Stimulated activated naive CD8-positive, alpha-beta T cell treated with anti-CD3 and anti-CD28 coated beads, Interleukin-15, Interleukin-2, amounts not matched to agents 100 ng/mL and 50 ng/mL, for 24 hours (primary cell): ENCODE measurements around the gene PSMB1.
"Not testable (repeated sequence)": the region's sequence is repeated elsewhere in the genome, so short reads cannot be mapped to it uniquely, and the experiment has no call there.

Source experiments
- H3K27ac Mint-ChIP-seq: one replicate; pipeline ENCODE4 v1.8.0; 2021; ENCODE audit warnings: mild to moderate bottlenecking, mixed read lengths
- H3K27me3 Mint-ChIP-seq: one replicate; pipeline ENCODE4 v1.8.0; 2021; ENCODE audit warnings: mixed read lengths
- H3K36me3 Mint-ChIP-seq: one replicate; pipeline ENCODE4 v1.8.0; 2021; ENCODE audit warnings: low read depth, mixed read lengths
- H3K4me1 Mint-ChIP-seq: one replicate; pipeline ENCODE4 v1.8.0; 2021; ENCODE audit warnings: low read depth, mixed read lengths
- H3K4me3 Mint-ChIP-seq: one replicate; pipeline ENCODE4 v1.8.0; 2021; ENCODE audit warnings: mild to moderate bottlenecking, mixed read lengths
- H3K9me3 Mint-ChIP-seq: one replicate; pipeline ENCODE4 v1.8.0; 2021; ENCODE audit warnings: mixed read lengths

The PSMB1 gene

GRCh38 chr6:170522565-170523183, 30.4 kb downstream of the PSMB1 start:
- Mint-ChIP-seq H3K27ac (no peak overlapping the region), H3K36me3 (no peaks in the 10 kb centered on the region), H3K9me3 (no peaks in the 10 kb centered on the region), H3K4me1 (peaks cover 4% of the 10 kb centered on the region), H3K27me3 (peaks cover 14% of the 10 kb centered on the region), H3K4me3 (no peak overlapping the region)

- H3K27ac Mint-ChIP-seq, result no peak overlapping the region
- no peaks in the 10 kb centered on the region for H3K4me1 Mint-ChIP-seq
- H3K36me3 Mint-ChIP-seq, result no peaks in the 10 kb centered on the region
- peak overlapping the region; percentile 33 for H3K4me3 Mint-ChIP-seq
- H3K27me3 Mint-ChIP-seq, result peaks cover 38% of the 10 kb centered on the region
- no peaks in the 10 kb centered on the region for H3K9me3 Mint-ChIP-seq
Measured at GRCh38 chr6:170516783-170517616, 36.1 kb downstream of the PSMB1 start.

- no peaks in the 10 kb centered on the region for H3K36me3 Mint-ChIP-seq
- H3K4me3 Mint-ChIP-seq, result no peak overlapping the region
- H3K27me3 Mint-ChIP-seq, result peaks cover 41% of the 10 kb centered on the region
- H3K9me3 Mint-ChIP-seq, result no peaks in the 10 kb centered on the region
- H3K4me1 Mint-ChIP-seq, result no peaks in the 10 kb centered on the region
- H3K27ac Mint-ChIP-seq, result no peak overlapping the region
Measured at GRCh38 chr6:170514908-170515307, 38.2 kb downstream of the PSMB1 start.

GRCh38 chr6:170512249-170512648, 40.9 kb downstream of the PSMB1 start:
- H3K27ac Mint-ChIP-seq, result no peak overlapping the region
- H3K9me3 Mint-ChIP-seq, result no peaks in the 10 kb centered on the region
- H3K27me3 Mint-ChIP-seq, result peaks cover 30% of the 10 kb centered on the region
- H3K36me3 Mint-ChIP-seq, result no peaks in the 10 kb centered on the region
- no peaks in the 10 kb centered on the region for H3K4me1 Mint-ChIP-seq
- no peak overlapping the region for H3K4me3 Mint-ChIP-seq

- Mint-ChIP-seq H3K27me3 (peaks cover 31% of the 10 kb centered on the region), H3K4me1 (no peaks in the 10 kb centered on the region), H3K9me3 (no peaks in the 10 kb centered on the region), H3K36me3 (no peaks in the 10 kb centered on the region), H3K27ac (no peak overlapping the region), H3K4me3 (no peak overlapping the region)
Measured at GRCh38 chr6:170510631-170511030, 42.5 kb downstream of the PSMB1 start.

- Mint-ChIP-seq H3K9me3 (no peaks in the 10 kb centered on the region), H3K4me1 (no peaks in the 10 kb centered on the region), H3K27ac (no peak overlapping the region), H3K27me3 (peaks cover 31% of the 10 kb centered on the region), H3K4me3 (no peak overlapping the region), H3K36me3 (no peaks in the 10 kb centered on the region)
Measured at GRCh38 chr6:170509723-170510018, 43.4 kb downstream of the PSMB1 start.

- H3K27ac Mint-ChIP-seq, H3K4me3 Mint-ChIP-seq, H3K36me3 Mint-ChIP-seq, H3K9me3 Mint-ChIP-seq, H3K4me1 Mint-ChIP-seq: not testable (repeated sequence)
- H3K27me3 Mint-ChIP-seq, result peaks cover 30% of the 10 kb centered on the region
Measured at GRCh38 chr6:170508892-170509722, 44.0 kb downstream of the PSMB1 start.

- H3K27ac Mint-ChIP-seq, H3K4me3 Mint-ChIP-seq, H3K9me3 Mint-ChIP-seq, H3K36me3 Mint-ChIP-seq, H3K4me1 Mint-ChIP-seq: not testable (repeated sequence)
- H3K27me3 Mint-ChIP-seq, result peaks cover 24% of the 10 kb centered on the region
Measured at GRCh38 chr6:170508275-170508674, 44.8 kb downstream of the PSMB1 start.

- not testable (repeated sequence) for H3K27ac Mint-ChIP-seq, H3K36me3 Mint-ChIP-seq
Measured at GRCh38 chr6:170507728-170508127, 45.4 kb downstream of the PSMB1 start.

GRCh38 chr6:170506446-170506845, 46.7 kb downstream of the PSMB1 start:
- H3K9me3 Mint-ChIP-seq, result peaks cover 3% of the 10 kb centered on the region
- no peak overlapping the region for H3K27ac Mint-ChIP-seq
- peaks cover 33% of the 10 kb centered on the region for H3K27me3 Mint-ChIP-seq
- no peaks in the 10 kb centered on the region for H3K36me3 Mint-ChIP-seq
- no peak overlapping the region for H3K4me3 Mint-ChIP-seq
- no peaks in the 10 kb centered on the region for H3K4me1 Mint-ChIP-seq

More at GRCh38 chr6:170507728-170508127, 45.4 kb downstream of the PSMB1 start:
- H3K9me3 Mint-ChIP-seq, H3K4me1 Mint-ChIP-seq, H3K4me3 Mint-ChIP-seq: not testable (repeated sequence)
- peaks cover 24% of the 10 kb centered on the region for H3K27me3 Mint-ChIP-seq

- Mint-ChIP-seq H3K4me3 (no peak overlapping the region), H3K4me1 (no peaks in the 10 kb centered on the region), H3K36me3 (no peaks in the 10 kb centered on the region), H3K27ac (no peak overlapping the region), H3K27me3 (peaks cover 39% of the 10 kb centered on the region), H3K9me3 (peaks cover 3% of the 10 kb centered on the region)
Measured at GRCh38 chr6:170505306-170505705, 47.8 kb downstream of the PSMB1 start.

- Mint-ChIP-seq H3K9me3 (peaks cover 3% of the 10 kb centered on the region), H3K27ac (no peak overlapping the region), H3K4me1 (no peaks in the 10 kb centered on the region), H3K27me3 (peaks cover 35% of the 10 kb centered on the region), H3K36me3 (no peaks in the 10 kb centered on the region), H3K4me3 (no peak overlapping the region)
Measured at GRCh38 chr6:170504479-170504878, 48.6 kb downstream of the PSMB1 start.

- H3K27me3 Mint-ChIP-seq, result peaks cover 43% of the 10 kb centered on the region
- H3K4me3 Mint-ChIP-seq, result no peak overlapping the region
- no peak overlapping the region for H3K27ac Mint-ChIP-seq
- H3K36me3 Mint-ChIP-seq, result no peaks in the 10 kb centered on the region
- H3K9me3 Mint-ChIP-seq, result peaks cover 3% of the 10 kb centered on the region
- H3K4me1 Mint-ChIP-seq, result no peaks in the 10 kb centered on the region
Measured at GRCh38 chr6:170503414-170503761, 49.7 kb downstream of the PSMB1 start.

GRCh38 chr6:170502733-170503413, 50.2 kb downstream of the PSMB1 start:
- H3K9me3 Mint-ChIP-seq, H3K27ac Mint-ChIP-seq, H3K36me3 Mint-ChIP-seq, H3K4me3 Mint-ChIP-seq, H3K4me1 Mint-ChIP-seq: not testable (repeated sequence)
- peaks cover 44% of the 10 kb centered on the region for H3K27me3 Mint-ChIP-seq

- H3K9me3 Mint-ChIP-seq, H3K27ac Mint-ChIP-seq, H3K4me1 Mint-ChIP-seq, H3K4me3 Mint-ChIP-seq, H3K36me3 Mint-ChIP-seq: not testable (repeated sequence)
- H3K27me3 Mint-ChIP-seq, result peaks cover 47% of the 10 kb centered on the region
Measured at GRCh38 chr6:170502268-170502667, 50.8 kb downstream of the PSMB1 start.
